Measurements from ENCODE around the gene KLF12.

DNA sequence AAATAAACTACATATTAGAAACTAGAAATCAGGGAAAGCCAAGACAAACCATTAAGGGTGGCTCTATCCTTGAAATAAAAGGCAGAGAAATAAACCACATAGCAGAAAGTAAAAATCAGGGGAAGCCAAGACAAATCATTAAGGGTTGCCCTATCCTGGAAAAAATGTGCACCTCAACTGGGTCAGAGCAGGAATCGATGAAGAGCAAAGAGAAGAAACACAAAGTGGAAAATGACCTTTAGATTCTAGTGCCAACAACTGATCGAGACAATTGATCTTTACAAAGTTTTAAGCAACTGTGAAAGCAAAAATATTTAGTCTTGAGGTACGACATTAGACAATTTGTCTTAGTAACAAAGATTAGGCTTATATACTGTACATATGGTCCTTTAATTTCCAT lies 26.6 kb downstream of the KLF12 start:
- TF ChIP-seq EZH2 (IDR thresholded peaks at IDR 0.05; ENCODE audit: low read length, missing control alignments) (no peak), CTCF (conservative IDR thresholded peaks at IDR 0.05 in 1 of 2, IDR thresholded peaks at IDR 0.05 in 1 of 2; ENCODE audit: low read depth in 1 of 2, low read length in 2 of 2) (no peak)
